Measurements from ENCODE around the gene AGAP6. TPM values are rescaled to one million over a fixed set of nuclear protein-coding genes. Genes with fewer than 3 reads are reported as not detected.
"Not testable (repeated sequence)": the region's sequence is repeated elsewhere in the genome, so short reads cannot be mapped to it uniquely, and the experiment has no call there.

Gene AGAP6
- total RNA-seq: 15.0 TPM
- long read RNA-seq, partial matches to known transcripts: 7 of 19 reads
- long read RNA-seq, other reads (novel, unspliced or antisense): 11 of 19 reads

- not testable (repeated sequence) for DNase-seq (ENCODE audit: low spot score)
These were observed at the start of gene AGAP6 for GRCh38 chr10:49988376-49988775. AGAP6 (plus strand) TSS chr10:49988406; CDS start chr10:49988716, 310 bp downstream.

GRCh38 chr10:49941447-49942338 is 46.5 kb upstream of the AGAP6 start, which contains the start of the genes PARG and TIMM23B:
PARG (minus strand) TSS chr10:49942027; CDS start chr10:49941725, 302 bp downstream.
TIMM23B (plus strand) TSS chr10:49942053; CDS start chr10:49942195, 142 bp downstream.
- DNase-seq (ENCODE audit: low spot score): peak; percentile 93

DNA sequence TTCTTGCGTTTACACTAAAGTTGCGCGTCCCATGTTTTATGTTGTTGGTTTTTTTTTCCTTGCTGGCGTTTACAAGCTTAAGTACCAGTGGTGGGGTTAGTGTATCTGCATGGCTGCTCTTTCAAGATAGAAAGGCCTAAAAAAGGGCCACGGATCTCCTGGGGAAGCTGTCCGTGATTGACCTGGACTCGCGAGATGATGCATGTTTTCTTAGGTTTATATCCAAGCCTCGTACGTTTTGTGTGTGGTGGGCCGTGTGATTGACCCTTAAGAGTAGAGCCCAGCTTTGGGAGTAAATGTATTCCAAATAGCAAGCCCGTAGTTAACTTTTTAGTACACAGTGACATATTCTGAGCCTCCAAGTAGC is 45.9 kb upstream of the AGAP6 start:
- not testable (repeated sequence) for DNase-seq (ENCODE audit: low spot score)

DNA sequence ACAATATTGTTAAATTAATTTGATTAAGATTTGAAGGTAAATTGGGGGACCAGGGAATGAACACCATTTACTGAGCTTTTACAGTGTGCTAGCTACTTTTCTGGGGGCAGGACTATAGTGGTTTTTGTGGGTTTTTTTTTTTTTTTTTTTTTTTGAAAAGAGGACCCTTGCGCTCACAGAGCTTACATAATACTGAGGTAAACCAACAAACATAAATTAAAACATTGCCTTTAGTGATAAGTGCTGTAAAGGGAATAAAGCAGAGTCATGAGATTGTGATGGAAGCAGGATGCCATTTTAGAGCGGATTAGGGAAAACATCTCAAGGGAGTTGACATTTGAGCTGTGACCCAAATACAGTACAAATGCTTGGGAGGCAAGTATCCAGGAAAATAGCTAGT is 44.6 kb upstream of the AGAP6 start:
- DNase-seq (ENCODE audit: low spot score): not testable (repeated sequence)

DNA sequence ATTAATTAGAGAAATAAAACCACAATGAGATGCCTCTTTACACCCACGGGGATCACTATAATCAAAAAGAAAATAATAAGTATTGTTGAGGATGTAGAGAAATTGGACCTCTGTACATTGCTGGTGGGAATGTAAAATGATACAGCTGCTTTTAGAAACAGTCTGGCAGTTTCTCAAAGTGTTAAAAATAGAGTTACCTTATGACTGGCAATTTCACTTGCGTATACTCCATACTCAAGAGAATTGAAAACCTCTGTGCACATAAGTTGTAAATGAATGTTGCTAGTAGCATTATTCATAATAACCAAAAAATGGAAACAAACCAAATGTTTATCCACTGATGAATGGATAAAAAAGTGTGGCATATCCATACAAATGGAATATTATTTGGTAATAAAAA is 40.1 kb upstream of the AGAP6 start:
- not testable (repeated sequence) for DNase-seq (ENCODE audit: low spot score)

DNA sequence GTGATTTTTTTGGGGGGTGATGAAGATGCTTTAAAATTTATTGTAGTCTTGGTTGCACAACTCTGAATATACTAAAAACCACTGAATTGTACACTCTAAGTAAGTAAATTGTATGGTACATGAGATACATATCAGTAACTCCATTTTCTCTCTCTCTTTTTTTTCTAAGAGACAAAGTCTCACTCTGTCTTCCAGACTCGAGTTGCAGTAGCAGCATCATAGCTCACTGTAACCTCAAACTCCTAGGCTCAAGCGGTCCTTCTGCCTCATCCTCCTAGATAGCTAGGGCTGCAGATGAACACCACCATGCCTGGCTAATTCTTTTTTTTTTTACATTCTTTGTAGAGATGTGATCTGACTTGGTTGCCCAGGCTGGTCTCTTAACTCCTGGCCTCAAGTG is 39.5 kb upstream of the AGAP6 start:
- DNase-seq (ENCODE audit: low spot score): not testable (repeated sequence)

DNA sequence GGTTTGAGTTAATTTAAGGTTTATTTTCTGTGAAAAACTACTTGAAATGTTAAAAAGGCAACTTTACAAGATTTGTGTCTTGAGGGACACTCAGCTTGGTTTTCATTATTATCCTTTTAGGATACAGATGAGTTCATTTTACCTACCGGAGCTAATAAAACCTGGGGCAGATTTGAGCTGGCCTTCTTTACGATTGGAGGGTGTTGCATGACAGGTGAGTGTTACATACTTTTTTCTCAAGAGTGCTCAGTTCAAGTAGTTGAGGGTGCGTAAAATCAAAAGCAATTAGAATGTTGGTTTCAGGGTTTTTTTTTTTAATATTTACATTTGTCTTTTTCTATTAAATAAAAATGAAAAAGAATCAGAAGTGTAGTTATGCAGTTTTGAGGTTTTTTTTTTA is 36.2 kb upstream of the AGAP6 start:
- DNase-seq (ENCODE audit: low spot score): not testable (repeated sequence)

GRCh38 chr10:49953122-49953521 is 35.1 kb upstream of the AGAP6 start:
- not testable (repeated sequence) for DNase-seq (ENCODE audit: low spot score)

GRCh38 chr10:49970331-49970857 is 17.8 kb upstream of the AGAP6 start:
- not testable (repeated sequence) for DNase-seq (ENCODE audit: low spot score)

GRCh38 chr10:49971466-49971865 is 16.7 kb upstream of the AGAP6 start:
- DNase-seq (ENCODE audit: low spot score): not testable (repeated sequence)

- DNase-seq (ENCODE audit: low spot score): not testable (repeated sequence)
These were observed 16.1 kb upstream of the AGAP6 start for GRCh38 chr10:49972094-49972493.

GRCh38 chr10:49977756-49978155 is 10.4 kb upstream of the AGAP6 start:
- not testable (repeated sequence) for DNase-seq (ENCODE audit: low spot score)

DNA sequence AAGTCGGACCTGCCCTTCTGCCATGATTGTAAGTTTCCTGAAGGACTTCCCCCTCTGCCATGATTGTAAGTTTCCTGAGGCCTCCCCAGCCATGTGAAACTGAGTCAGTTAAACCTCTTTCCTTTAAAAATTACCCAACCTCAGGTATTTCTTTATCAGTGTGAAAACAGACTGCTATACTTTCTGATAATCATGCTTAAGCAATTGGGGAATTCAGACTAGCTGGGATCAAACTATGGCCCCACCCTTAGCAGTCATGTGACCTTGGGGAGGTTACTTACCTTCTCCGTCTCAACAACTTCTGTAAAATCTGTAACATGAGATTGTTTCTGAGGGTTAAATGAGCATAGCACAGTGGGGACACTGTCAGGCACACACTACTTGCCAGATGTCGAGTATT is 999 bp upstream of the AGAP6 start:
- not testable (repeated sequence) for DNase-seq (ENCODE audit: low spot score)

- not testable (repeated sequence) for DNase-seq (ENCODE audit: low spot score)
These were observed 7.1 kb downstream of the AGAP6 start for GRCh38 chr10:49995321-49995720.

GRCh38 chr10:50014024-50014423 is 25.8 kb downstream of the AGAP6 start:
- DNase-seq (ENCODE audit: low spot score): not testable (repeated sequence)

DNA sequence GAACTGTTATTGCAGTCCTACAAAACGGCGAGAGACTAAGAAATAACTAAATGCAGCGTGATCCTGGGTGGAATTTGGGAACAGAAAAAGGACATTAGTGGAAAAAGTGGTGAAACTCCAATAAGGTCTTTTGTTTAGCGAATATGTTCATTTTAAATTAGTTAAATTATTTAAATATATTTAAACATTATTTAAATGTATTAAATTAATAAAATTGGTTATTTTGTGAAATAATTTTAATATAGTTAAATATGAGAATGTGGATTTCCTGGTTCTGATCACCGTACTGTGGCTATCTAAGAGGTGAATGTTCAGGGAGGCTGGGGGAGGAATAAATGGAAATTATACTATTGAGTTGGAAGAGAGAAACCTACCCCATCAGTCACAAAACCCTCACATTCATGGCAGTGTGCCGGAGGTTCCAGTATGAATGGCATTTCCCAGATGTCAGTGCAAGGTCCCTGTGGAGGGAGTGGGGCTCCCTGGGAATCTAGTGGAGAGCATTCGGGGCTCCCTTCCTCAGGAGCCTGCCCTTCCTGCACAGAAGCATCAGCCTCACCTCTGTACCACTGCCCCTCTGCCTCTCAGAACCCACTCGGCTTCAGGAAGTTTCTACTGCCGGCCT is 27.5 kb downstream of the AGAP6 start:
- DNase-seq (ENCODE audit: low spot score): not testable (repeated sequence)

DNA sequence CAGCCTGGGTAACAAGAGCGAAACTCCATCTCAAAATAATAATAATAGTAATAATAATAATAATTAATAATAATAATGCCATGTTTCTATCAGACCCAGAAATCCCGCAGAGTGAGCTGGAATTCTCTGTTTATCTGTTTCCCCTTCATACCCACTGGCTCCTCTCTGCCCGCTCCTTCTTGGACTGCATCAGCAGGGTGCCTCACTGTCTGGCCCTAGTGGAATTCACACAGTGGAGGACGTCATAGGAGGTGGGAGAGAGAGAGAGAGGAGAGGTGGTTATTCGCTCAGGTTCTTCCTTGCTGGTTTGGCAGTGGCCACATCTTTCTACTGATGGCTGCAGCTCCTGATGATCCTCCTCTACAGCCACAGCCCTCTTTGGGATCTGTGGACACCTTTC is 28.7 kb downstream of the AGAP6 start:
- not testable (repeated sequence) for DNase-seq (ENCODE audit: low spot score)

GRCh38 chr10:50017646-50018045 is 29.4 kb downstream of the AGAP6 start:
- not testable (repeated sequence) for DNase-seq (ENCODE audit: low spot score)

GRCh38 chr10:50019279-50019678 is 31.1 kb downstream of the AGAP6 start:
- DNase-seq (ENCODE audit: low spot score): not testable (repeated sequence)

GRCh38 chr10:50020451-50021024 is 32.3 kb downstream of the AGAP6 start:
- not testable (repeated sequence) for DNase-seq (ENCODE audit: low spot score)

DNA sequence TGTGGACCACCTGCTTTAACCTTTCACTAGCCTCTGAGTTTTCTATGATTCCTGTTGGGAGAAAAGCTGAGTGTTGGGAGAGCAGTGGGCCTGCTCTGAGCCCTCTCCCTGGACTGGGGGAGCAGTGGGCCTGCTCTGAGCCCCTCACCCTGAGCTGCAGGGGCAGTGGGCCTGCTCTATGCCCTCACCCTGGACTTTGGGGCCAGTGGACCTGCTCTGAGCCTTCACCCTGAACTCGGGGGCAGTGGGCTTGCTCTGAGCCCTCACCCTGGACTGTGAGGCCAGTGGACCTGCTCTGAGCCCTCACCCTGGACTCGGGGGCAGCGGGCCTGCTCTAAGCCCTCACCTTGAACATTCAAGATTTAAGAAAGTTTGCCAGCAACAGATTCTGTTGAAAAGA is 33.4 kb downstream of the AGAP6 start:
- no peak for DNase-seq (ENCODE audit: low spot score)

Data from mesenteric fat pad (tissue), 1 donor.